Activated naive CD4-positive, alpha-beta T cell treated with anti-CD3 and anti-CD28 coated beads, Interleukin-2, amount 50 U/mL, for 24 hours (primary cell): Measurements from ENCODE around the gene VILL.

ENCODE experiments used
- H3K27ac Mint-ChIP-seq: one replicate; pipeline ENCODE4 v1.8.0; 2021; ENCODE audit warnings: mild to moderate bottlenecking, mixed read lengths
- H3K27me3 Mint-ChIP-seq: one replicate; pipeline ENCODE4 v1.8.0; 2021; ENCODE audit warnings: mixed read lengths
- H3K36me3 Mint-ChIP-seq: one replicate; pipeline ENCODE4 v1.8.0; 2021; ENCODE audit warnings: mixed read lengths
- H3K4me1 Mint-ChIP-seq: one replicate; pipeline ENCODE4 v1.8.0; 2021; ENCODE audit warnings: mixed read lengths
- H3K4me3 Mint-ChIP-seq: one replicate; pipeline ENCODE4 v1.8.0; 2021; ENCODE audit warnings: mild to moderate bottlenecking, mixed read lengths
- H3K9me3 Mint-ChIP-seq: one replicate; pipeline ENCODE4 v1.8.0; 2021; ENCODE audit warnings: mixed read lengths

Gene VILL

GRCh38 chr3:37990527-37990926 lies at the start of gene VILL:
VILL (plus strand) TSS chr3:37990786; CDS start chr3:37993673, 2,887 bp downstream.
- Mint-ChIP-seq H3K27me3 (no peaks in the 10 kb centered on the region), H3K4me1 (peaks cover 23% of the 10 kb centered on the region), H3K27ac (peak within 1 kb of the TSS; percentile 59), H3K36me3 (peaks cover 1% of the 10 kb centered on the region), H3K4me3 (no peak within 1 kb of the TSS), H3K9me3 (no peaks in the 10 kb centered on the region)

- H3K4me1 Mint-ChIP-seq: no peaks in the 10 kb centered on the region
Measured at GRCh38 chr3:37941608-37942508, 48.7 kb upstream of the VILL start.

GRCh38 chr3:37942646-37943045 lies 47.9 kb upstream of the VILL start:
- H3K4me1 Mint-ChIP-seq: no peaks in the 10 kb centered on the region
- no peak overlapping the region for H3K27ac Mint-ChIP-seq
- H3K9me3 Mint-ChIP-seq: no peaks in the 10 kb centered on the region
- no peaks in the 10 kb centered on the region for H3K27me3 Mint-ChIP-seq
- no peaks in the 10 kb centered on the region for H3K36me3 Mint-ChIP-seq
- H3K4me3 Mint-ChIP-seq: no peak overlapping the region

More at GRCh38 chr3:37941608-37942508, 48.7 kb upstream of the VILL start:
- H3K27ac Mint-ChIP-seq: no peak overlapping the region
- H3K27me3 Mint-ChIP-seq: no peaks in the 10 kb centered on the region
- no peak overlapping the region for H3K4me3 Mint-ChIP-seq
- H3K36me3 Mint-ChIP-seq: no peaks in the 10 kb centered on the region
- no peaks in the 10 kb centered on the region for H3K9me3 Mint-ChIP-seq

- H3K27me3 Mint-ChIP-seq: no peaks in the 10 kb centered on the region
- no peak overlapping the region for H3K4me3 Mint-ChIP-seq
- no peak overlapping the region for H3K27ac Mint-ChIP-seq
- no peaks in the 10 kb centered on the region for H3K9me3 Mint-ChIP-seq
- H3K36me3 Mint-ChIP-seq: no peaks in the 10 kb centered on the region
- H3K4me1 Mint-ChIP-seq: no peaks in the 10 kb centered on the region
Measured at GRCh38 chr3:37943126-37943525, 47.5 kb upstream of the VILL start.

GRCh38 chr3:37943631-37944314 lies 46.8 kb upstream of the VILL start:
- Mint-ChIP-seq H3K27me3 (no peaks in the 10 kb centered on the region), H3K36me3 (no peaks in the 10 kb centered on the region), H3K4me1 (no peaks in the 10 kb centered on the region), H3K9me3 (no peaks in the 10 kb centered on the region), H3K27ac (no peak overlapping the region), H3K4me3 (no peak overlapping the region)

GRCh38 chr3:37944391-37944842 lies 46.2 kb upstream of the VILL start:
- Mint-ChIP-seq H3K4me3 (no peak overlapping the region), H3K27ac (no peak overlapping the region), H3K4me1 (no peaks in the 10 kb centered on the region), H3K9me3 (no peaks in the 10 kb centered on the region), H3K36me3 (no peaks in the 10 kb centered on the region), H3K27me3 (no peaks in the 10 kb centered on the region)

- no peaks in the 10 kb centered on the region for H3K9me3 Mint-ChIP-seq
- no peak overlapping the region for H3K27ac Mint-ChIP-seq
- H3K27me3 Mint-ChIP-seq: no peaks in the 10 kb centered on the region
- H3K36me3 Mint-ChIP-seq: no peaks in the 10 kb centered on the region
- H3K4me3 Mint-ChIP-seq: no peak overlapping the region
- H3K4me1 Mint-ChIP-seq: no peaks in the 10 kb centered on the region
Measured at GRCh38 chr3:37945156-37945806, 45.3 kb upstream of the VILL start.

- Mint-ChIP-seq H3K9me3 (no peaks in the 10 kb centered on the region), H3K4me1 (no peaks in the 10 kb centered on the region), H3K36me3 (no peaks in the 10 kb centered on the region), H3K4me3 (no peak overlapping the region), H3K27me3 (no peaks in the 10 kb centered on the region), H3K27ac (no peak overlapping the region)
Measured at GRCh38 chr3:37945807-37946530, 44.6 kb upstream of the VILL start.

- no peak overlapping the region for H3K4me3 Mint-ChIP-seq
- no peaks in the 10 kb centered on the region for H3K36me3 Mint-ChIP-seq
- H3K27ac Mint-ChIP-seq: no peak overlapping the region
- H3K27me3 Mint-ChIP-seq: no peaks in the 10 kb centered on the region
- H3K9me3 Mint-ChIP-seq: no peaks in the 10 kb centered on the region
- no peaks in the 10 kb centered on the region for H3K4me1 Mint-ChIP-seq
Measured at GRCh38 chr3:37946531-37946889, 44.1 kb upstream of the VILL start.

- no peak overlapping the region for H3K4me3 Mint-ChIP-seq
- H3K9me3 Mint-ChIP-seq: no peaks in the 10 kb centered on the region
- H3K27ac Mint-ChIP-seq: no peak overlapping the region
- H3K27me3 Mint-ChIP-seq: no peaks in the 10 kb centered on the region
- H3K36me3 Mint-ChIP-seq: no peaks in the 10 kb centered on the region
- peaks cover 1% of the 10 kb centered on the region for H3K4me1 Mint-ChIP-seq
Measured at GRCh38 chr3:37949866-37950265, 40.7 kb upstream of the VILL start.

GRCh38 chr3:37952564-37952963 lies 38.0 kb upstream of the VILL start:
- Mint-ChIP-seq H3K27me3 (no peaks in the 10 kb centered on the region), H3K9me3 (no peaks in the 10 kb centered on the region), H3K4me3 (no peak overlapping the region), H3K4me1 (peaks cover 27% of the 10 kb centered on the region), H3K27ac (no peak overlapping the region), H3K36me3 (no peaks in the 10 kb centered on the region)

- no peaks in the 10 kb centered on the region for H3K9me3 Mint-ChIP-seq
- no peak overlapping the region for H3K4me3 Mint-ChIP-seq
- H3K27me3 Mint-ChIP-seq: no peaks in the 10 kb centered on the region
- no peak overlapping the region for H3K27ac Mint-ChIP-seq
- no peaks in the 10 kb centered on the region for H3K36me3 Mint-ChIP-seq
- H3K4me1 Mint-ChIP-seq: peaks cover 33% of the 10 kb centered on the region
Measured at GRCh38 chr3:37953226-37953625, 37.4 kb upstream of the VILL start.

- H3K4me1 Mint-ChIP-seq: peaks cover 33% of the 10 kb centered on the region
- H3K36me3 Mint-ChIP-seq: no peaks in the 10 kb centered on the region
- no peaks in the 10 kb centered on the region for H3K27me3 Mint-ChIP-seq
- H3K9me3 Mint-ChIP-seq: no peaks in the 10 kb centered on the region
- H3K27ac Mint-ChIP-seq: no peak overlapping the region
- H3K4me3 Mint-ChIP-seq: no peak overlapping the region
Measured at GRCh38 chr3:37953707-37954394, 36.7 kb upstream of the VILL start.

- no peak overlapping the region for H3K4me3 Mint-ChIP-seq
- H3K36me3 Mint-ChIP-seq: no peaks in the 10 kb centered on the region
- H3K4me1 Mint-ChIP-seq: peaks cover 33% of the 10 kb centered on the region
- no peaks in the 10 kb centered on the region for H3K27me3 Mint-ChIP-seq
- H3K9me3 Mint-ChIP-seq: no peaks in the 10 kb centered on the region
- no peak overlapping the region for H3K27ac Mint-ChIP-seq
Measured at GRCh38 chr3:37954881-37955280, 35.7 kb upstream of the VILL start.
